Activated T-cell treated with anti-CD3 and anti-CD28 coated beads, Interleukin-2, amount 50 U/mL, for 24 hours (primary cell): ENCODE results near the gene STEAP3.

ENCODE experiments used
- DNase-seq: peaks from one replicate; pipeline ENCODE4 v3.0.0-alpha.2; 2020
- H3K27ac Mint-ChIP-seq: 2 replicates; pipeline ENCODE4 v1.8.0; 2020; ENCODE audit warnings: mild to moderate bottlenecking, mixed read lengths
- H3K27me3 Mint-ChIP-seq: 2 replicates; pipeline ENCODE4 v1.8.0; 2020; ENCODE audit warnings: mixed read lengths
- H3K36me3 Mint-ChIP-seq: 2 replicates; pipeline ENCODE4 v1.8.0; 2020; ENCODE audit warnings: low read depth, mixed read lengths
- H3K4me1 Mint-ChIP-seq: 2 replicates; pipeline ENCODE4 v1.8.0; 2020; ENCODE audit warnings: low read depth, mixed read lengths
- H3K4me3 Mint-ChIP-seq: 2 replicates; pipeline ENCODE4 v1.8.0; 2020; ENCODE audit warnings: mild to moderate bottlenecking, moderate library complexity, mixed read lengths
- H3K9me3 Mint-ChIP-seq: 2 replicates; pipeline ENCODE4 v1.8.0; 2020; ENCODE audit warnings: mixed read lengths

STEAP3 gene

DNA sequence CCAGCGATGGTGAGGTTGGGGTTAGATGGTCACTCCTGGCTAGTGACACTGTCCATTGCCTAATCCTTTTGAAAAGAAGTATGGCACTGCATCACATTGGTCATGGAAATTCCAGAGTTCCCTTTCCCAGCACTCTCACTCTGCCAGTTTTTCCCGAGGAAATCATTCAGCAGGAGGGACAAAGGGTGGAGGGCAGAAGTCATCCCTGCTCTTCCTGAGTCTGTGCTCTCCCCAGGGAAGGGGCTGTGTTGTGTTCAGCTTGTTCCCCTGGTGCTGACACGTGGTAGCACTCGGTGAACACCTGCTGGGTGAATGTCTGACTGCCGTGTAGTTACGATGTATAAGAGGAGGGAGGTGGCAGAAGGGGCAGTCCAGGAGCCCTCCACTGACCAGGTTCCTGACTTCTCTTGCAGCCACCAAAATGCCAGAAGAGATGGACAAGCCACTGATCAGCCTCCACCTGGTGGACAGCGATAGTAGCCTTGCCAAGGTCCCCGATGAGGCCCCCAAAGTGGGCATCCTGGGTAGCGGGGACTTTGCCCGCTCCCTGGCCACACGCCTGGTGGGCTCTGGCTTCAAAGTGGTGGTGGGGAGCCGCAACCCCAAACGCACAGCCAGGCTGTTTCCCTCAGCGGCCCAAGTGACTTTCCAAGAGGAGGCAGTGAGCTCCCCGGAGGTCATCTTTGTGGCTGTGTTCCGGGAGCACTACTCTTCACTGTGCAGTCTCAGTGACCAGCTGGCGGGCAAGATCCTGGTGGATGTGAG, 21.6 kb downstream of the STEAP3 start:
- Mint-ChIP-seq H3K9me3 (no peaks in the 10 kb centered on the region), H3K36me3 (no peaks in the 10 kb centered on the region), H3K27ac (no peak overlapping the region), H3K4me3 (no peak overlapping the region), H3K27me3 (no peaks in the 10 kb centered on the region), H3K4me1 (no peaks in the 10 kb centered on the region)
- DNase-seq = no peak

DNA sequence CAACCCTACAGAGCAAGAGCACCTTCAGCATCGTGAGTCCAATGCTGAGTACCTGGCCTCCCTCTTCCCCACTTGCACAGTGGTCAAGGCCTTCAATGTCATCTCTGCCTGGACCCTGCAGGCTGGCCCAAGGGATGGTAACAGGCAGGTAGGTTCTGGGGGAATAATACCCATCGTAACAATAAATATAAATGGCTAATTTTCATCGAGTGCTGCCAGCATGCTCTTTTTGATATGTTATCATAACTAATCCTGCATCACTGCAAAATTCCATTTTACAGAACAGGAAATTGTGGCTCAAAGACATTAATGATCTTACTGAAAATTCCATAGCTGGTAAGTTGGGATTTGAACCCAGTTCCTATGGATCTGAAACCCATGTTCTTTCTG, 22.2 kb downstream of the STEAP3 start:
- Mint-ChIP-seq H3K27me3 (no peaks in the 10 kb centered on the region), H3K27ac (no peak overlapping the region), H3K4me1 (no peaks in the 10 kb centered on the region), H3K36me3 (no peaks in the 10 kb centered on the region), H3K9me3 (no peaks in the 10 kb centered on the region), H3K4me3 (no peak overlapping the region)
- DNase-seq = no peak

DNA sequence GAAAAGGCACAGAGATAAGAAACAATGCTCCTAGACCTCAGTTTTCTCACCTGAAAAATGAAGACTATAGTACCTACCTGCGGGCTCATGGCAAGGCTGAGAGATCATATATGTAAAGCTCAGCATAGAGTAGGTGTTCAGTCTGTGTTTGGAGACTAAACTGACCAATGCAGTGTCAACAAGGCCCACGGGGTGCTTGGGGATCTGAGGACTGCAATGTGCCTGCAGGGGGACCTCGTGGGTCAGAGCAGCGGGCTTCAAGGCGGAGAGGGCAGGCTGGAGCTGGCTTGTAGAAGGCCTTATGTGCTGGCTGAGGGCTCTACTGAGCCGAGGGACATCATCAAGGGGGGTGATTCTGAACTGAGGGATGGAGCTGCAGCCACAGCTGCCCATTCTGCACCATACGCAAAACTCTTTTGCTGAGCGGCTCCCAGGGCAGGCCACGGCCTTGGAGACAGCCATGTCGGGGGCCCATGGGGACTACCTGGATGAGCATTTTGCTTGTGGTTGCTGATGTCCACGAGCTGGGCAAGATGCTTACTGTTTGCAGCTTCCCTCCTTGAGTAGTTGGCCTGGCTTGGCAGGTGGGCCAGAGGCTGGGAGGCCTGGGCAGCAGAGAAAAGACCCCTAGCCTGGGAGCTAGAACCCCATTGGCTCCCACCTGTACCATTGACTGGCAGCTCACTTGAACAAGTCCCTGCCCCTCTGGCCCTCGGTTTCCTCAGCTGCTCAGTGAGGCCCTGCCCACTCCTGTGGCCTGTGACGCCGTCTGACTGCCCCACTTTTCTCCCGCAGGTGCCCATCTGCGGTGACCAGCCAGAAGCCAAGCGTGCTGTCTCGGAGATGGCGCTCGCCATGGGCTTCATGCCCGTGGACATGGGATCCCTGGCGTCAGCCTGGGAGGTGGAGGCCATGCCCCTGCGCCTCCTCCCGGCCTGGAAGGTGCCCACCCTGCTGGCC, 23.5 kb downstream of the STEAP3 start:
- H3K27ac Mint-ChIP-seq = no peak overlapping the region
- peaks cover 5% of the 10 kb centered on the region for H3K27me3 Mint-ChIP-seq
- H3K4me3 Mint-ChIP-seq = no peak overlapping the region
- H3K36me3 Mint-ChIP-seq = no peaks in the 10 kb centered on the region
- H3K9me3 Mint-ChIP-seq = no peaks in the 10 kb centered on the region
- no peak for DNase-seq
- no peaks in the 10 kb centered on the region for H3K4me1 Mint-ChIP-seq

- H3K9me3 Mint-ChIP-seq = no peaks in the 10 kb centered on the region
- no peak overlapping the region for H3K4me3 Mint-ChIP-seq
- H3K27ac Mint-ChIP-seq = no peak overlapping the region
- DNase-seq = no peak
- H3K36me3 Mint-ChIP-seq = no peaks in the 10 kb centered on the region
- no peaks in the 10 kb centered on the region for H3K4me1 Mint-ChIP-seq
- H3K27me3 Mint-ChIP-seq = peaks cover 5% of the 10 kb centered on the region
Measured at GRCh38 chr2:119247844-119248271, 24.2 kb downstream of the STEAP3 start.

GRCh38 chr2:119248311-119248710, 24.7 kb downstream of the STEAP3 start:
- H3K27me3 Mint-ChIP-seq = peaks cover 5% of the 10 kb centered on the region
- no peak for DNase-seq
- H3K4me1 Mint-ChIP-seq = no peaks in the 10 kb centered on the region
- H3K27ac Mint-ChIP-seq = no peak overlapping the region
- H3K9me3 Mint-ChIP-seq = no peaks in the 10 kb centered on the region
- H3K36me3 Mint-ChIP-seq = no peaks in the 10 kb centered on the region
- H3K4me3 Mint-ChIP-seq = no peak overlapping the region

DNA sequence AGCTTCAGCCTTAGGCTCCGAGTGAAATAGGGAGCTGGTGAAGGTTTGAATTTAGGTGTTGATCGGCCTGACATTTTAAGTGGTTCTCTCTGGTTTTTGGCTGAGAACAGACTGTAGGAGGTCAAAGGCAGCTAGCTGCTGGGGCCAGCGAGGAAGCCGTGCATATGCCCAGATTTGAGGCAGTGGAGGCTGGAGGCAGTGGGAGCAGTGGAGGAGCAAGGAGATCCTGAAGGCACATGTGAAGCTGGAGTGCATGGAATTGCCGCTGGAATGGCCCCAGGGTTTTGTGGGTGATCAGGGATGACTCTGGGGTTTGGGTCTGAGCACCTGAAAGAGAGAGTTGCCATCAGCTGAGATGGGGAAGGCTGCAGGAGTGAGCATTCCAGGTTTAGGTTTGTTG, 25.1 kb downstream of the STEAP3 start:
- H3K4me3 Mint-ChIP-seq = no peak overlapping the region
- no peaks in the 10 kb centered on the region for H3K9me3 Mint-ChIP-seq
- no peaks in the 10 kb centered on the region for H3K4me1 Mint-ChIP-seq
- H3K36me3 Mint-ChIP-seq = no peaks in the 10 kb centered on the region
- peaks cover 5% of the 10 kb centered on the region for H3K27me3 Mint-ChIP-seq
- DNase-seq = no peak
- H3K27ac Mint-ChIP-seq = no peak overlapping the region

- Mint-ChIP-seq H3K4me1 (no peaks in the 10 kb centered on the region), H3K27ac (no peak overlapping the region), H3K4me3 (no peak overlapping the region), H3K9me3 (no peaks in the 10 kb centered on the region), H3K27me3 (peaks cover 5% of the 10 kb centered on the region), H3K36me3 (no peaks in the 10 kb centered on the region)
- DNase-seq = no peak
Measured at GRCh38 chr2:119249311-119249710, 25.7 kb downstream of the STEAP3 start.

GRCh38 chr2:119249855-119250717, 26.5 kb downstream of the STEAP3 start:
- Mint-ChIP-seq H3K4me1 (no peaks in the 10 kb centered on the region), H3K27me3 (peaks cover 5% of the 10 kb centered on the region), H3K27ac (no peak overlapping the region), H3K9me3 (no peaks in the 10 kb centered on the region), H3K36me3 (no peaks in the 10 kb centered on the region), H3K4me3 (no peak overlapping the region)
- no peak for DNase-seq

DNA sequence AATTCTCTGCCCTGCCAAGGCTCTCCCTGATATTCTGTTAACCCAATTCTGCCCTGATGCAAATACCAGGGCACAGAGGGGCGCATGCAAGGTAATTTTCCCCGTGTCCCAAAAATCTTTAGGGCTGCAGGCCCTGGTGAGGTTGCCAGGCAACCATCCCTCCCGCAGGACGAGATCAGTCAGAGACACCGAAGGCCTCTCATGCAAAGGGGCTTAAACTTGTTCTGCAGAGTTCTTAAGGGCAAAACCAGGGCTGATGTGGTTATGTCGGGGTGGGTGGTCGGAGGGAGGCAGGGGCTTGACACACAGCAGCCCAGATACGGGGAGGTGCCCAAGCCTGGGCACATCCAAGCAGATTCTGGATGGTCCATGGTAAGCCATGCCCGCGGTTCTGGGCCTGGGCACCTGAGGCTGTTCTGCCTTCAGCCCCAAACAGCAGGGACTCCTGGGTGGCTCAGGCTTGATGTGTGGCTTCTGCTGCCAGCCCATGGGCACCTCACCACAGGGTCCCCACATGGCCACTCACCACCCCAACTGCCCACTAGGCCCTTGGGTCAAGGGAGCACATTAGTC, 27.2 kb downstream of the STEAP3 start:
- no peaks in the 10 kb centered on the region for H3K9me3 Mint-ChIP-seq
- DNase-seq = peak; percentile 8
- no peaks in the 10 kb centered on the region for H3K36me3 Mint-ChIP-seq
- H3K27me3 Mint-ChIP-seq = peaks cover 5% of the 10 kb centered on the region
- no peak overlapping the region for H3K27ac Mint-ChIP-seq
- no peak overlapping the region for H3K4me3 Mint-ChIP-seq
- no peaks in the 10 kb centered on the region for H3K4me1 Mint-ChIP-seq

GRCh38 chr2:119251652-119252051, 28.0 kb downstream of the STEAP3 start:
- no peaks in the 10 kb centered on the region for H3K9me3 Mint-ChIP-seq
- H3K36me3 Mint-ChIP-seq = no peaks in the 10 kb centered on the region
- peaks cover 5% of the 10 kb centered on the region for H3K27me3 Mint-ChIP-seq
- no peaks in the 10 kb centered on the region for H3K4me1 Mint-ChIP-seq
- H3K4me3 Mint-ChIP-seq = no peak overlapping the region
- no peak for DNase-seq
- no peak overlapping the region for H3K27ac Mint-ChIP-seq

DNA sequence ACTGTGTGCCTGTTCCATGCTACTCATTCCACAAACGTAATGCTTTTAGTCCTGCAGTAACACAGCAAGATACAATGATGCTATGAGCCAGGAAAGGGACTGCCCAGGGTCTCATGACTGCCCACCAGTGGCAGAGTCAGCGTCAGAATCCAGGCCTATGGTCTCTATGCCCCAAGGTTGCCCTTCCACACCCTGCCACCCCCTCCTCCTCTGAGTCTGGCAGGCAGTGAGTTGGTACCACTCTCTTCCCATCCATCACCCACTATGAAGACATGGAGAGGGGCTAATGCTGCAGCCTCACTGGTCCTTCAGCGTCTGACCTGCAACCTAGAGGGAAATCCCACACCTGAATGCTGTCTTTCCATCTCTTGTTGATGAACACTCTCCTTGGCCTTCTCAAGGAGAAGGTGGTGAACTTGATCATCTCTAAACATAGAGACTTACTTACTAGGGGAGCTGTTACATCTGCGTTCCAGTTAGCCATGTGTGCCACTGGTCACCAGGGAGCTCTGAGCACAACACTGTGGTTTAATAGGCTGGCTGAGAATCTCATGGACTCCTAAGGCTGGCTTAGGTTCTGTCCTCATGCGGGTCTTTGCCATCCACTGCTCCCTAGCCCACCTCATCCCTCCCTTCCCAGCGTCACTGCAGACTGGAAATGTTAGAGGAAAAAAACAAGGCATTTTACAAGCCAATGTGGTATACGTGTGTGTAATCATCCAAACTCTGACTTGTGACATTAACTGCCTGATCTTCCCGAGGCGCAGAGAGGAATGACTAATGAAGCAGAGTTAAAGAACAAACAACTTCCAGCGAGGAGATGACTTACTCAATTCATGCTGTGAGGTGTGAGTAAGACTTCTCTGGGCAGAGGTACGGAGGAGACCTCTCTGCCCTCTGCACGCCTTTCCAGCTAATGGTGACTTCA, 28.8 kb downstream of the STEAP3 start:
- DNase-seq = peak; percentile 3
- Mint-ChIP-seq H3K4me3 (no peak overlapping the region), H3K27ac (no peak overlapping the region), H3K9me3 (no peaks in the 10 kb centered on the region), H3K27me3 (peaks cover 5% of the 10 kb centered on the region), H3K4me1 (no peaks in the 10 kb centered on the region), H3K36me3 (no peaks in the 10 kb centered on the region)

DNA sequence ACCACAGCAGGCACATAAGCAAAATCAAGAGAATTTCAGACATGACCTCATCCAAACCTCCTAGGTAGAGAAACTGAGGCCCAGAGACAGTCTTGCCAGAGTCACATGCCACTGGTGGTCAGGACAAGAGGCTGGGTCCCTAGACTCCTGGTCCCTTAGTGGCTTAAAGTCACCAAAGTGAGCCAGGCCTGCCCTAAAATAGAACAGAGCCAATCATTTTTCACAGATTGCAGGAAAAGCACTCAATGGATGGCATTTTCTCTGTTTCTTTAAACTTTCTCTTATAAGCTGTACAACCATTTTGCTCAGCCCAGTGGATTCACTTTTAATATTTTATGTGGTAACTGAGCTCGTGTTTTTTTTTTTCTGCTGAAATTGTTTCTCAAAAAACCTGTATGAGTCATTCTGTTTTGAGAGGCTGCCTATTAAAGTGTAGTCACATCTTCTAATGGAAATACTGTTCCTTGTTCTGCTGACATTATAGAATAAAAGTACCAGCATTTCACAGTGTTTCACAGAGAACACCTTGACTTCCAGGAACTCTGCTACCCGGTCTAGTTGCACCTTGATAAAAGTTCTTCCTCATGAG, 29.6 kb downstream of the STEAP3 start:
- no peaks in the 10 kb centered on the region for H3K9me3 Mint-ChIP-seq
- no peaks in the 10 kb centered on the region for H3K36me3 Mint-ChIP-seq
- no peak overlapping the region for H3K27ac Mint-ChIP-seq
- peaks cover 5% of the 10 kb centered on the region for H3K27me3 Mint-ChIP-seq
- peak; percentile 6 for DNase-seq
- no peak overlapping the region for H3K4me3 Mint-ChIP-seq
- no peaks in the 10 kb centered on the region for H3K4me1 Mint-ChIP-seq
